ENCODE data around the gene SCRT2.

Gene SCRT2

GRCh38 chr20:623704-624103 lies 51.9 kb downstream of the SCRT2 start:
- DNase-seq (ENCODE audit: low spot score), result no peak
- no peak for TF ChIP-seq CTCF (IDR thresholded peaks at IDR 0.05; ENCODE audit: extremely low read depth, missing control alignments)

GRCh38 chr20:623021-623420 lies 52.6 kb downstream of the SCRT2 start:
- DNase-seq (ENCODE audit: low spot score), result no peak
- no peak for TF ChIP-seq CTCF (IDR thresholded peaks at IDR 0.05; ENCODE audit: extremely low read depth, missing control alignments)

- DNase-seq (ENCODE audit: low spot score), result no peak
- no peak for TF ChIP-seq CTCF (IDR thresholded peaks at IDR 0.05; ENCODE audit: extremely low read depth, missing control alignments)
Measured at GRCh38 chr20:622161-622560, 53.4 kb downstream of the SCRT2 start.

- DNase-seq (ENCODE audit: low spot score), result no peak
- TF ChIP-seq CTCF (IDR thresholded peaks at IDR 0.05; ENCODE audit: extremely low read depth, missing control alignments), result no peak
Measured at GRCh38 chr20:621125-621756, 54.4 kb downstream of the SCRT2 start.

- DNase-seq (ENCODE audit: low spot score), result no peak
- TF ChIP-seq CTCF (IDR thresholded peaks at IDR 0.05; ENCODE audit: extremely low read depth, missing control alignments), result no peak
Measured at GRCh38 chr20:620246-620645, 55.4 kb downstream of the SCRT2 start.

- no peak for TF ChIP-seq CTCF (IDR thresholded peaks at IDR 0.05; ENCODE audit: extremely low read depth, missing control alignments)
- no peak for DNase-seq (ENCODE audit: low spot score)
Measured at GRCh38 chr20:618980-619379, 56.6 kb downstream of the SCRT2 start.

GRCh38 chr20:617934-618690 lies 57.5 kb downstream of the SCRT2 start:
- DNase-seq (ENCODE audit: low spot score), result no peak
- TF ChIP-seq CTCF (IDR thresholded peaks at IDR 0.05; ENCODE audit: extremely low read depth, missing control alignments), result no peak

Measured in GM20000 (cell line).